Gastrocnemius medialis (tissue), 4 donors: ENCODE results near the gene PARG.

Experiments
- POLR2A ChIP-seq, 2 donors: fragments of 450-650 bp; IDR thresholded peaks; one replicate each; pipeline ENCODE4 v1.6.1; 2017; ENCODE audit warnings: antibody characterized with exemption in 2 of 2, mild to moderate bottlenecking in 2 of 2, moderate library complexity in 2 of 2
- TF ChIP-seq, protein P1 (sequence below), 5 experiments: fragments of 450-650 bp in 3 of 5; fragments of 200-600 bp in 2 of 5; sonication (generic) in 2 of 5; IDR thresholded peaks in 4 of 5; conservative IDR thresholded peaks in 1 of 5; 1 replicate in 4 of 5; 2 replicates in 1 of 5; pipeline ENCODE4 v1.5.1; 2016 to 2019; ENCODE audit warnings: antibody characterized with exemption in 5 of 5, mild to moderate bottlenecking in 3 of 5, moderate library complexity in 3 of 5

DNA sequence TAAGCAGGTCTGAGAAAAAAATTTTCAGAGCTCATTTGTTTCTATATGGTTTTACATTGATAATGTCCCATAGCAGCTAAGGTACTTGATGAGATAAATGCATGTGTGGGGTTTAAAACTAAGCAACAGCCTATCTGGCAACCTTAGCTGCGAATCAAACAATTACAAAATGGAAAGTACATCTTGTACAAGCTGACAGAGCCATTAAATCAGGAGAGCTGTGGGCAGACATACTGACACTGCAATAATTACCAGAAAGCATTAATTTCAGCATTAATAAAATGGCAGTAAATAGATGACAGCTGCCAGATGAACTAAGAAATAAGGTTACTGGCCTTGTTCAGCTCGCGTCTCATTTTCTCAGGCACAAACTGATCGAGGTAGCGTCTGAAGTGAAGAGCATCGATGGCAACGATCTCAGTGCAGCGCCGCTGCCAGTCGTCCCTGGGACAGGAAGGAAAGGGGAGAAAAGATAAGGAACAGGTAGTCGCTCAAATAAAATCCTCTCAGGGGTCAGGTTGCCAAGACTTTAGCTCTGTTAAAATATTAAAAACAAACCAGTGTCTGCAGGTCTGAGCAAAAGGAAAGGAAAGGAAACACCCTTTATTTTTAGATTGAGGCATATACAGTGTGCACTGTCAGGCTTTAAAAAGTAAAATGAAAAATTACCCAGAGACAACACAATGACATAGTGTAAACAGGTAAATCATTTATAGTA, 100.1 kb downstream of the PARG start:
- TF ChIP-seq, protein P1, sequence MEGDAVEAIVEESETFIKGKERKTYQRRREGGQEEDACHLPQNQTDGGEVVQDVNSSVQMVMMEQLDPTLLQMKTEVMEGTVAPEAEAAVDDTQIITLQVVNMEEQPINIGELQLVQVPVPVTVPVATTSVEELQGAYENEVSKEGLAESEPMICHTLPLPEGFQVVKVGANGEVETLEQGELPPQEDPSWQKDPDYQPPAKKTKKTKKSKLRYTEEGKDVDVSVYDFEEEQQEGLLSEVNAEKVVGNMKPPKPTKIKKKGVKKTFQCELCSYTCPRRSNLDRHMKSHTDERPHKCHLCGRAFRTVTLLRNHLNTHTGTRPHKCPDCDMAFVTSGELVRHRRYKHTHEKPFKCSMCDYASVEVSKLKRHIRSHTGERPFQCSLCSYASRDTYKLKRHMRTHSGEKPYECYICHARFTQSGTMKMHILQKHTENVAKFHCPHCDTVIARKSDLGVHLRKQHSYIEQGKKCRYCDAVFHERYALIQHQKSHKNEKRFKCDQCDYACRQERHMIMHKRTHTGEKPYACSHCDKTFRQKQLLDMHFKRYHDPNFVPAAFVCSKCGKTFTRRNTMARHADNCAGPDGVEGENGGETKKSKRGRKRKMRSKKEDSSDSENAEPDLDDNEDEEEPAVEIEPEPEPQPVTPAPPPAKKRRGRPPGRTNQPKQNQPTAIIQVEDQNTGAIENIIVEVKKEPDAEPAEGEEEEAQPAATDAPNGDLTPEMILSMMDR (IDR thresholded peaks at IDR 0.05 in 4 of 5, conservative IDR thresholded peaks at IDR 0.05 in 1 of 5), result no peak
- TF ChIP-seq POLR2A (IDR thresholded peaks at IDR 0.05), result no peak
